ENCODE data around the gene SMOC2. TPM values are rescaled to one million over a fixed set of nuclear protein-coding genes. Genes with fewer than 3 reads are reported as not detected.
"Not testable (repeated sequence)": the region's sequence is repeated elsewhere in the genome, so short reads cannot be mapped to it uniquely, and the experiment has no call there.

The SMOC2 gene
- total RNA-seq, 1 donor from 2014 or later = not detected

- no peak overlapping the region for H3K4me3 Mint-ChIP-seq
- no peak for DNase-seq (ENCODE audit: low spot score)
- H3K27ac Mint-ChIP-seq = no peak overlapping the region
- H3K27me3 Mint-ChIP-seq (ENCODE audit: insufficient read depth) = no peaks in the 10 kb centered on the region
- no peaks in the 10 kb centered on the region for H3K4me1 Mint-ChIP-seq (ENCODE audit: low read depth)
- no peaks in the 10 kb centered on the region for H3K9me3 Mint-ChIP-seq
- intact Hi-C loops (cut with micrococcal nuclease) = no loop called here
- H3K36me3 Mint-ChIP-seq (ENCODE audit: low read depth) = no peaks in the 10 kb centered on the region
Observed at GRCh38 chr6:168537540-168537884, 96.5 kb downstream of the SMOC2 start.

GRCh38 chr6:168538188-168538891 is 97.4 kb downstream of the SMOC2 start:
- H3K9me3 Mint-ChIP-seq; H3K27ac Mint-ChIP-seq; DNase-seq (ENCODE audit: low spot score); H3K36me3 Mint-ChIP-seq (ENCODE audit: low read depth); H3K4me1 Mint-ChIP-seq (ENCODE audit: low read depth); H3K27me3 Mint-ChIP-seq (ENCODE audit: insufficient read depth); intact Hi-C loops (cut with micrococcal nuclease); H3K4me3 Mint-ChIP-seq: not testable (repeated sequence)

- no peak overlapping the region for H3K4me3 Mint-ChIP-seq
- H3K4me1 Mint-ChIP-seq (ENCODE audit: low read depth) = no peaks in the 10 kb centered on the region
- peaks cover 2% of the 10 kb centered on the region for H3K27me3 Mint-ChIP-seq (ENCODE audit: insufficient read depth)
- no peak for DNase-seq (ENCODE audit: low spot score)
- no peaks in the 10 kb centered on the region for H3K36me3 Mint-ChIP-seq (ENCODE audit: low read depth)
- intact Hi-C loops (cut with micrococcal nuclease) = no loop called here
- H3K27ac Mint-ChIP-seq = no peak overlapping the region
- H3K9me3 Mint-ChIP-seq = no peaks in the 10 kb centered on the region
Observed at GRCh38 chr6:168538892-168539811, 98.2 kb downstream of the SMOC2 start.

GRCh38 chr6:168540713-168541291 is 99.8 kb downstream of the SMOC2 start:
- Mint-ChIP-seq H3K27me3 (ENCODE audit: insufficient read depth) (peaks cover 4% of the 10 kb centered on the region), H3K9me3 (no peaks in the 10 kb centered on the region), H3K4me3 (no peak overlapping the region), H3K27ac (no peak overlapping the region), H3K4me1 (ENCODE audit: low read depth) (no peaks in the 10 kb centered on the region), H3K36me3 (ENCODE audit: low read depth) (no peaks in the 10 kb centered on the region)
- intact Hi-C loops (cut with micrococcal nuclease) = no loop called here
- DNase-seq (ENCODE audit: low spot score) = no peak

- H3K4me1 Mint-ChIP-seq (ENCODE audit: low read depth) = no peaks in the 10 kb centered on the region
Observed at GRCh38 chr6:168541307-168541706, 100.3 kb downstream of the SMOC2 start.

GRCh38 chr6:168542301-168542700 is 101.3 kb downstream of the SMOC2 start:
- no peaks in the 10 kb centered on the region for H3K9me3 Mint-ChIP-seq
- H3K27ac Mint-ChIP-seq = no peak overlapping the region
- intact Hi-C loops (cut with micrococcal nuclease) = no loop called here
- no peaks in the 10 kb centered on the region for H3K36me3 Mint-ChIP-seq (ENCODE audit: low read depth)
- peaks cover 4% of the 10 kb centered on the region for H3K27me3 Mint-ChIP-seq (ENCODE audit: insufficient read depth)
- no peaks in the 10 kb centered on the region for H3K4me1 Mint-ChIP-seq (ENCODE audit: low read depth)
- H3K4me3 Mint-ChIP-seq = no peak overlapping the region
- DNase-seq (ENCODE audit: low spot score) = no peak

More at GRCh38 chr6:168541307-168541706, 100.3 kb downstream of the SMOC2 start:
- Mint-ChIP-seq H3K36me3 (ENCODE audit: low read depth) (no peaks in the 10 kb centered on the region), H3K9me3 (no peaks in the 10 kb centered on the region), H3K27me3 (ENCODE audit: insufficient read depth) (peaks cover 4% of the 10 kb centered on the region), H3K27ac (no peak overlapping the region), H3K4me3 (no peak overlapping the region)
- no peak for DNase-seq (ENCODE audit: low spot score)
- intact Hi-C loops (cut with micrococcal nuclease) = no loop called here

GRCh38 chr6:168545428-168545827 is 104.4 kb downstream of the SMOC2 start:
- intact Hi-C loops (cut with micrococcal nuclease) = no loop called here
- peaks cover 4% of the 10 kb centered on the region for H3K27me3 Mint-ChIP-seq (ENCODE audit: insufficient read depth)
- no peaks in the 10 kb centered on the region for H3K36me3 Mint-ChIP-seq (ENCODE audit: low read depth)
- no peaks in the 10 kb centered on the region for H3K4me1 Mint-ChIP-seq (ENCODE audit: low read depth)
- no peak for DNase-seq (ENCODE audit: low spot score)
- H3K27ac Mint-ChIP-seq = no peak overlapping the region
- no peaks in the 10 kb centered on the region for H3K9me3 Mint-ChIP-seq
- H3K4me3 Mint-ChIP-seq = no peak overlapping the region

- Mint-ChIP-seq H3K4me3 (no peak overlapping the region), H3K4me1 (ENCODE audit: low read depth) (no peaks in the 10 kb centered on the region), H3K36me3 (ENCODE audit: low read depth) (no peaks in the 10 kb centered on the region), H3K9me3 (no peaks in the 10 kb centered on the region), H3K27ac (no peak overlapping the region), H3K27me3 (ENCODE audit: insufficient read depth) (peaks cover 4% of the 10 kb centered on the region)
- no peak for DNase-seq (ENCODE audit: low spot score)
- intact Hi-C loops (cut with micrococcal nuclease) = no loop called here
Observed at GRCh38 chr6:168546151-168546550, 105.2 kb downstream of the SMOC2 start.

GRCh38 chr6:168546730-168547129 is 105.7 kb downstream of the SMOC2 start:
- Mint-ChIP-seq H3K4me3 (no peak overlapping the region), H3K27me3 (ENCODE audit: insufficient read depth) (peaks cover 4% of the 10 kb centered on the region), H3K27ac (no peak overlapping the region), H3K4me1 (ENCODE audit: low read depth) (no peaks in the 10 kb centered on the region), H3K9me3 (no peaks in the 10 kb centered on the region), H3K36me3 (ENCODE audit: low read depth) (no peaks in the 10 kb centered on the region)
- intact Hi-C loops (cut with micrococcal nuclease) = no loop called here
- DNase-seq (ENCODE audit: low spot score) = no peak

- DNase-seq (ENCODE audit: low spot score) = no peak
- no peaks in the 10 kb centered on the region for H3K36me3 Mint-ChIP-seq (ENCODE audit: low read depth)
- no peaks in the 10 kb centered on the region for H3K27me3 Mint-ChIP-seq (ENCODE audit: insufficient read depth)
Observed at GRCh38 chr6:168550326-168550725, 109.3 kb downstream of the SMOC2 start.

GRCh38 chr6:168554472-168554871 is 113.5 kb downstream of the SMOC2 start:
- no peaks in the 10 kb centered on the region for H3K27me3 Mint-ChIP-seq (ENCODE audit: insufficient read depth)
- intact Hi-C loops (cut with micrococcal nuclease) = no loop called here

More at GRCh38 chr6:168550326-168550725, 109.3 kb downstream of the SMOC2 start:
- no peak overlapping the region for H3K27ac Mint-ChIP-seq
- intact Hi-C loops (cut with micrococcal nuclease) = no loop called here
- H3K4me3 Mint-ChIP-seq = no peak overlapping the region
- no peaks in the 10 kb centered on the region for H3K4me1 Mint-ChIP-seq (ENCODE audit: low read depth)
- no peaks in the 10 kb centered on the region for H3K9me3 Mint-ChIP-seq

GRCh38 chr6:168554898-168555617 is 114.1 kb downstream of the SMOC2 start:
- Mint-ChIP-seq H3K4me1 (ENCODE audit: low read depth) (no peaks in the 10 kb centered on the region), H3K36me3 (ENCODE audit: low read depth) (no peaks in the 10 kb centered on the region), H3K4me3 (no peak overlapping the region), H3K27ac (no peak overlapping the region), H3K27me3 (ENCODE audit: insufficient read depth) (no peaks in the 10 kb centered on the region), H3K9me3 (peaks cover 2% of the 10 kb centered on the region)
- no peak for DNase-seq (ENCODE audit: low spot score)
- intact Hi-C loops (cut with micrococcal nuclease) = no loop called here

More at GRCh38 chr6:168554472-168554871, 113.5 kb downstream of the SMOC2 start:
- no peak for DNase-seq (ENCODE audit: low spot score)
- no peaks in the 10 kb centered on the region for H3K36me3 Mint-ChIP-seq (ENCODE audit: low read depth)
- H3K27ac Mint-ChIP-seq = no peak overlapping the region
- no peak overlapping the region for H3K4me3 Mint-ChIP-seq
- no peaks in the 10 kb centered on the region for H3K9me3 Mint-ChIP-seq
- H3K4me1 Mint-ChIP-seq (ENCODE audit: low read depth) = no peaks in the 10 kb centered on the region
